ENCODE results near the gene UBR1. TPM values are rescaled to one million over a fixed set of nuclear protein-coding genes. Genes with fewer than 3 reads are reported as not detected.

Gene UBR1
- total RNA-seq = 16.9 and 19.0 TPM in 2 replicates

- H3K4me3 ChIP-seq (ENCODE audit: low read depth, low read length) = peak within 1 kb of the TSS; percentile 84
- peaks cover 2% of the 10 kb centered on the region for H3K36me3 ChIP-seq (ENCODE audit: control insufficient read depth, insufficient read depth, low read length)
- DNase-seq (ENCODE audit: low read depth) = peak; percentile 69
- no peak for TF ChIP-seq CTCF (IDR thresholded peaks at IDR 0.05; ENCODE audit: insufficient read depth, low read length, poor library complexity, severe bottlenecking)
- no peaks in the 10 kb centered on the region for H3K27me3 ChIP-seq (ENCODE audit: control insufficient read depth, insufficient read depth, low read length)
These were observed at the start of gene UBR1 for GRCh38 chr15:43105778-43106485. UBR1 (minus strand) TSS chr15:43106038; CDS start chr15:43106022, 16 bp downstream.

- no peak for DNase-seq (ENCODE audit: low read depth)
- no peaks in the 10 kb centered on the region for H3K27me3 ChIP-seq (ENCODE audit: control insufficient read depth, insufficient read depth, low read length)
- H3K4me3 ChIP-seq (ENCODE audit: low read depth, low read length) = no peak overlapping the region
- no peak for TF ChIP-seq CTCF (IDR thresholded peaks at IDR 0.05; ENCODE audit: insufficient read depth, low read length, poor library complexity, severe bottlenecking)
- H3K36me3 ChIP-seq (ENCODE audit: control insufficient read depth, insufficient read depth, low read length) = no peaks in the 10 kb centered on the region
These were observed 47.4 kb upstream of the UBR1 start for GRCh38 chr15:43153269-43153668.

- H3K4me3 ChIP-seq (ENCODE audit: low read depth, low read length) = no peak overlapping the region
- no peaks in the 10 kb centered on the region for H3K27me3 ChIP-seq (ENCODE audit: control insufficient read depth, insufficient read depth, low read length)
- TF ChIP-seq CTCF (IDR thresholded peaks at IDR 0.05; ENCODE audit: insufficient read depth, low read length, poor library complexity, severe bottlenecking) = no peak
- DNase-seq (ENCODE audit: low read depth) = no peak
- no peaks in the 10 kb centered on the region for H3K36me3 ChIP-seq (ENCODE audit: control insufficient read depth, insufficient read depth, low read length)
These were observed 45.9 kb upstream of the UBR1 start for GRCh38 chr15:43151688-43152087.

- no peak overlapping the region for H3K4me3 ChIP-seq (ENCODE audit: low read depth, low read length)
- H3K36me3 ChIP-seq (ENCODE audit: control insufficient read depth, insufficient read depth, low read length) = no peaks in the 10 kb centered on the region
- no peaks in the 10 kb centered on the region for H3K27me3 ChIP-seq (ENCODE audit: control insufficient read depth, insufficient read depth, low read length)
- peak; percentile 70 for DNase-seq (ENCODE audit: low read depth)
- TF ChIP-seq CTCF (IDR thresholded peaks at IDR 0.05; ENCODE audit: insufficient read depth, low read length, poor library complexity, severe bottlenecking) = no peak
These were observed 44.5 kb upstream of the UBR1 start for GRCh38 chr15:43150191-43150929.

- Histone ChIP-seq H3K27me3 (ENCODE audit: control insufficient read depth, insufficient read depth, low read length) (no peaks in the 10 kb centered on the region), H3K36me3 (ENCODE audit: control insufficient read depth, insufficient read depth, low read length) (no peaks in the 10 kb centered on the region), H3K4me3 (ENCODE audit: low read depth, low read length) (no peak overlapping the region)
- DNase-seq (ENCODE audit: low read depth) = no peak
- no peak for TF ChIP-seq CTCF (IDR thresholded peaks at IDR 0.05; ENCODE audit: insufficient read depth, low read length, poor library complexity, severe bottlenecking)
These were observed 40.3 kb upstream of the UBR1 start for GRCh38 chr15:43146184-43146583.

Measured in kidney epithelial cell (primary cell).